Thoracic aorta (tissue), 2 donors: ENCODE results near the gene LRRC70. TPM values are rescaled to one million over a fixed set of nuclear protein-coding genes. Genes with fewer than 3 reads are reported as not detected.

Experiments used
- ATAC-seq: fragments of 150-250 bp; one replicate; pipeline ENCODE4 v1.8.0; 2017; ENCODE audit warnings: low read depth; ENCODE audit not compliant: insufficient number of reproducible peaks, low FRiP score
- DNase-seq: peaks from one replicate; pipeline ENCODE4 v3.0.0-alpha.2; 2020; ENCODE audit warnings: low spot score
- H3K27ac ChIP-seq, 2 donors: fragments of 200-600 bp; sonication (generic); 1 replicate in 1 of 2; 2 replicates in 1 of 2; pipeline ENCODE4 v1.5.1; 2016; ENCODE audit warnings: mild to moderate bottlenecking in 2 of 2, moderate library complexity in 2 of 2
- H3K27me3 ChIP-seq: fragments of 200-600 bp; sonication (generic); replicated peaks from 2 replicates; pipeline ENCODE4 v1.6.0; 2016; ENCODE audit warnings: mild to moderate bottlenecking; ENCODE audit not compliant: insufficient read depth
- H3K36me3 ChIP-seq: fragments of 200-600 bp; sonication (generic); one replicate; pipeline ENCODE4 v1.5.1; 2016
- H3K4me1 ChIP-seq, 2 donors: fragments of 200-600 bp; sonication (generic); 1 replicate in 1 of 2; 2 replicates in 1 of 2; pipeline versions ENCODE4 v1.5.1 to v1.6.0; 2016; ENCODE audit warnings: low read depth in 2 of 2, mild to moderate bottlenecking in 1 of 2; ENCODE audit not compliant: control insufficient read depth in 1 of 2
- H3K4me3 ChIP-seq: fragments of 200-600 bp; sonication (generic); 2 replicates; pipeline ENCODE4 v1.5.1; 2016; ENCODE audit warnings: mild to moderate bottlenecking
- H3K9me3 ChIP-seq: fragments of 200-600 bp; sonication (generic); 2 replicates; pipeline ENCODE4 v1.5.1; 2016
- total RNA-seq, 2 donors: library from RNA; depleted of rRNA; stranded (reverse); fragments of >200 nt; gene quantifications; one replicate each; pipeline versions ENCODE4 v1.1.0 to v1.2.3, GENCODE V29; 2016
- TF ChIP-seq, protein P1 (sequence below): fragments of 200-600 bp; sonication (generic); IDR thresholded peaks from one replicate; pipeline ENCODE4 v1.5.1; 2019; ENCODE audit warnings: antibody characterized with exemption

LRRC70 gene
- total RNA-seq, 2 donors from 2014 or later: 3.6 to 4.2 TPM

DNA sequence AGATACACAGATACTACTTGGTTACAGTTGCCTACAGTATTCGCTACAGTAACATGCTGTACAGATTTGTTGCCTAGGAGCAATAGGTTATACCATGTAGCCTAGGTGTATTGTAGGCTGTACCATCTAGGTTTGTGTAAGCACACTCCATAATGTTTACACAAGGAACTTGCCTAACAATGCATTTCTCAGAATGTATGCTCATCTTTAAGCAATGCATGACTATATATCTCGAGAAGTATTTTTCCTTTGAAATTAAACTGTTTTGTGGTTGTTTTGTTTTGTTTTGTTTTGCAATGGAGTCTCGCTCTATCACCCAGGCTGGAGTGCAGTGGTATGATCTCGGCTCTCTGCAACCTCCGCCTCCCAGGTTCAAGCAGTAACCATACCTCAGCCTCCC is 25.3 kb downstream of the LRRC70 start:
- Histone ChIP-seq H3K36me3 (no peaks in the 10 kb centered on the region), H3K4me3 (no peak overlapping the region), H3K4me1 (no peaks in the 10 kb centered on the region)

GRCh38 chr5:62605638-62606037 is 27.0 kb downstream of the LRRC70 start:
- Histone ChIP-seq H3K36me3 (no peaks in the 10 kb centered on the region), H3K27ac (no peak overlapping the region), H3K9me3 (no peaks in the 10 kb centered on the region), H3K27me3 (no peaks in the 10 kb centered on the region), H3K4me1 (no peaks in the 10 kb centered on the region), H3K4me3 (no peak overlapping the region)
- ATAC-seq (no peak), DNase-seq (no peak)
- TF ChIP-seq, protein P1, sequence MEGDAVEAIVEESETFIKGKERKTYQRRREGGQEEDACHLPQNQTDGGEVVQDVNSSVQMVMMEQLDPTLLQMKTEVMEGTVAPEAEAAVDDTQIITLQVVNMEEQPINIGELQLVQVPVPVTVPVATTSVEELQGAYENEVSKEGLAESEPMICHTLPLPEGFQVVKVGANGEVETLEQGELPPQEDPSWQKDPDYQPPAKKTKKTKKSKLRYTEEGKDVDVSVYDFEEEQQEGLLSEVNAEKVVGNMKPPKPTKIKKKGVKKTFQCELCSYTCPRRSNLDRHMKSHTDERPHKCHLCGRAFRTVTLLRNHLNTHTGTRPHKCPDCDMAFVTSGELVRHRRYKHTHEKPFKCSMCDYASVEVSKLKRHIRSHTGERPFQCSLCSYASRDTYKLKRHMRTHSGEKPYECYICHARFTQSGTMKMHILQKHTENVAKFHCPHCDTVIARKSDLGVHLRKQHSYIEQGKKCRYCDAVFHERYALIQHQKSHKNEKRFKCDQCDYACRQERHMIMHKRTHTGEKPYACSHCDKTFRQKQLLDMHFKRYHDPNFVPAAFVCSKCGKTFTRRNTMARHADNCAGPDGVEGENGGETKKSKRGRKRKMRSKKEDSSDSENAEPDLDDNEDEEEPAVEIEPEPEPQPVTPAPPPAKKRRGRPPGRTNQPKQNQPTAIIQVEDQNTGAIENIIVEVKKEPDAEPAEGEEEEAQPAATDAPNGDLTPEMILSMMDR: no peak

More for the DNA sequence above, 25.3 kb downstream of the LRRC70 start:
- no peak overlapping the region for H3K27ac ChIP-seq
- ATAC-seq (no peak), DNase-seq (no peak)
- TF ChIP-seq, protein P1: no peak
- H3K9me3 ChIP-seq: no peaks in the 10 kb centered on the region
- no peaks in the 10 kb centered on the region for H3K27me3 ChIP-seq

DNA sequence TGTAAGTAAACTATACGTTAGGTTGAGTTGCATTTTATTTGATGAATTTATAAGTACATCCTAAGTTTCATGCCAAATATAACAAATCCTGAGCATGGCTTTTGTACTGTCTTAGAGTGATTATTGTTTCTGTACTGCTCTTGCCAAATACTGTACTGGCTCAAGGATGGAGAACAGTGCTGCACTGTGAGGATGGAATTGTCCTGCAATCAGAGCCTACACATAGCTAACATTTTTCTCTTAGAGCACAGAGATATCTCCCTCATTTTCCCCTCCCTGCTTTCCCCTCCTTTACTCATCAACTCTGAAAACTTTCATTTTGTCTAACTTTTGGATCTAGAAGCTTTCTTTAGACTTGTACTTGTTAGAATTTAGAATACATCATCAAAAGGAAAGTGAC is 28.3 kb downstream of the LRRC70 start:
- no peaks in the 10 kb centered on the region for H3K27me3 ChIP-seq
- H3K4me1 ChIP-seq: no peaks in the 10 kb centered on the region
- H3K36me3 ChIP-seq: no peaks in the 10 kb centered on the region
- H3K9me3 ChIP-seq: no peaks in the 10 kb centered on the region
- ATAC-seq (no peak), DNase-seq (no peak)
- H3K4me3 ChIP-seq: no peak overlapping the region
- TF ChIP-seq, protein P1: no peak
- H3K27ac ChIP-seq: no peak overlapping the region

GRCh38 chr5:62607615-62608014 is 29.0 kb downstream of the LRRC70 start:
- H3K36me3 ChIP-seq: no peaks in the 10 kb centered on the region
- no peak for ATAC-seq
- DNase-seq: no peak
- H3K27me3 ChIP-seq: no peaks in the 10 kb centered on the region
- H3K4me1 ChIP-seq: no peaks in the 10 kb centered on the region
- H3K9me3 ChIP-seq: no peaks in the 10 kb centered on the region
- no peak overlapping the region for H3K27ac ChIP-seq
- no peak overlapping the region for H3K4me3 ChIP-seq
- TF ChIP-seq, protein P1: no peak

DNA sequence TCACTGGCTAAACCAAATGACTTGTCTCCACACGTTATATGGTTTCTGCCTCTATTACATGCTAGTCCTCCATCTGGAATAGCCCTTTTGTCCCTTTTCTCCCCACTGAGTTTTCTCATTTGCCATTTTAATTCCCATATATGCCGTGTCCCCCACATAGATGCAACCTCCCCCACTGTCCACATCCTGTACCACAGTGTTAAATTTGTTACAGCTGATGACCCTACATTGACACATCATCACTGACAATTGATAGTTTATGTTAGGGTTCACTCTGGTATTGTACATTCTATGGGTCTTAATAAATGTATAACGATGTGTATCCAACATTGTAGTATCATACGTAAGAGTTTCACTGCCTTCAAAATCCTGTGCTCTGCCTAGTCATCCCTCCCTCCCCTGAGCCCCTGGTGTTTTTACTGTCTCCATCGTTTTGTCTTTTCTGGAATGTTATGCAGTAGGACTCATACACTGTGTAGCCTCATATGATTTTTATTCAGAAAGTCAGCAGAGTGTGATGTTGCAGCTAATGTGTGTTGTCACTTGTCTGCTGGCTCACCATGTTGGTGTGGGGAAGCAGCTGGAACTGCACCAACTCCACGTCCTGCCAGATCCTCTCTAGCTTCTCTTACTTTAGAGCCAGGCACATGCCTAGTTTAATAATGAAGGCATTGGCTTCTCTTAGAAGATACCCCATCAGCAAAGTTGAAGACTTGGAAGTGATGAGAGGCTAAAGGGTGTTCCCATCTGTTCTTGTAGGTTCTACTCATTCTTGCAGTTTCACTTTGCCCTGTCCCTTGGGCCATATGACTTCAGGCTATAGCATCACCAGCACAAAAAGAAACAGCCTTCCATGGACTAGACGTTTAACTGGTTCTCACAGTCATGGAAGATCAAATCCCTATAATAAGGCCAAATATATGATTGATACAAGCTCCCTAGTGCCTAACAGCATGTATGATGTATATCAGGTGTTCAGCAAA is 30.2 kb downstream of the LRRC70 start:
- H3K27me3 ChIP-seq: no peaks in the 10 kb centered on the region
- no peaks in the 10 kb centered on the region for H3K36me3 ChIP-seq
- H3K4me3 ChIP-seq: no peak overlapping the region
- no peak for DNase-seq
- H3K27ac ChIP-seq: no peak overlapping the region
- H3K4me1 ChIP-seq: no peaks in the 10 kb centered on the region
- no peak for ATAC-seq
- TF ChIP-seq, protein P1: no peak
- H3K9me3 ChIP-seq: no peaks in the 10 kb centered on the region
